Right lung (tissue), 5 donors: ENCODE data around the gene DOCK3. TPM values are rescaled to one million over a fixed set of nuclear protein-coding genes. Genes with fewer than 3 reads are reported as not detected.
"Not testable (repeated sequence)": the region's sequence is repeated elsewhere in the genome, so short reads cannot be mapped to it uniquely, and the experiment has no call there.

Experiments
- DNase-seq, 2 donors: peaks; one replicate each; pipeline ENCODE4 v3.0.0-alpha.2; 2013
- polyA plus RNA-seq, 5 donors: library from polyadenylated mRNA; unstranded; fragments of 120-200 nt; gene quantifications; one replicate each; pipeline versions ENCODE4 v1.2.1 to v1.2.3, GENCODE V29; 2013; ENCODE audit warnings: inconsistent platforms in 1 of 5, low replicate concordance in 1 of 5; ENCODE audit not compliant: insufficient read length in 5 of 5, insufficient read depth in 1 of 5

The DOCK3 gene
- polyA plus RNA-seq, 5 donors, result 1.2 to 2.5 (median 2.4) TPM

- no peak for DNase-seq
Observed at GRCh38 chr3:50675179-50676030, 678 bp downstream of the DOCK3 start.

GRCh38 chr3:50676031-50676705 is 1.4 kb downstream of the DOCK3 start:
- no peak for DNase-seq

GRCh38 chr3:50687127-50687751 is 12.5 kb downstream of the DOCK3 start:
- no peak for DNase-seq

GRCh38 chr3:50687916-50688315 is 13.2 kb downstream of the DOCK3 start:
- DNase-seq, result no peak

GRCh38 chr3:50688602-50689001 is 13.9 kb downstream of the DOCK3 start:
- DNase-seq, result not testable (repeated sequence)

- no peak for DNase-seq
Observed at GRCh38 chr3:50689558-50689957, 14.8 kb downstream of the DOCK3 start.

GRCh38 chr3:50695031-50695430 is 20.3 kb downstream of the DOCK3 start:
- no peak for DNase-seq

- no peak for DNase-seq
Observed at GRCh38 chr3:50696276-50696675, 21.5 kb downstream of the DOCK3 start.

- no peak for DNase-seq
Observed at GRCh38 chr3:50698269-50698668, 23.5 kb downstream of the DOCK3 start.

GRCh38 chr3:50708620-50709019 is 33.9 kb downstream of the DOCK3 start:
- peak; percentile 1 to 2 for DNase-seq

- DNase-seq, result peak; percentile 7 to 11
Observed at GRCh38 chr3:50714946-50715345, 40.2 kb downstream of the DOCK3 start.

GRCh38 chr3:50724831-50725230 is 50.1 kb downstream of the DOCK3 start:
- DNase-seq, result no peak

GRCh38 chr3:50734985-50735384 is 60.3 kb downstream of the DOCK3 start:
- DNase-seq, result no peak

GRCh38 chr3:50737193-50737905 is 62.6 kb downstream of the DOCK3 start:
- no peak for DNase-seq

GRCh38 chr3:50737906-50738598 is 63.3 kb downstream of the DOCK3 start:
- DNase-seq, result no peak

- DNase-seq, result no peak
Observed at GRCh38 chr3:50743643-50744042, 68.9 kb downstream of the DOCK3 start.

- no peak for DNase-seq
Observed at GRCh38 chr3:50749822-50750221, 75.1 kb downstream of the DOCK3 start.

GRCh38 chr3:50759015-50759414 is 84.3 kb downstream of the DOCK3 start:
- DNase-seq, result no peak

- no peak for DNase-seq
Observed at GRCh38 chr3:50777680-50778079, 103.0 kb downstream of the DOCK3 start.

- DNase-seq, result not testable (repeated sequence)
Observed at GRCh38 chr3:50781766-50782165, 107.0 kb downstream of the DOCK3 start.

GRCh38 chr3:50786631-50787030 is 111.9 kb downstream of the DOCK3 start:
- no peak for DNase-seq
